Muscle of leg (tissue), 11 donors: ENCODE data around the gene PHF23. TPM values are rescaled to one million over a fixed set of nuclear protein-coding genes. Genes with fewer than 3 reads are reported as not detected.

Source experiments
- DNase-seq: peaks from one replicate; pipeline ENCODE4 v3.0.0; 2013
- H3K27ac ChIP-seq: one replicate; pipeline ENCODE4 v1.5.1; 2013; ENCODE audit warnings: mild to moderate bottlenecking, low read length, control low read depth
- H3K27me3 ChIP-seq: one replicate; pipeline ENCODE4 v1.6.1; 2013; ENCODE audit warnings: low read length; ENCODE audit not compliant: control insufficient read depth, insufficient read depth
- H3K36me3 ChIP-seq: one replicate; pipeline ENCODE4 v1.6.1; 2013; ENCODE audit warnings: low read length; ENCODE audit not compliant: control insufficient read depth, insufficient read depth
- H3K4me1 ChIP-seq: one replicate; pipeline ENCODE4 v1.6.1; 2013; ENCODE audit warnings: low read length; ENCODE audit not compliant: control insufficient read depth, insufficient read depth
- H3K4me3 ChIP-seq: one replicate; pipeline ENCODE4 v1.5.1; 2013; ENCODE audit warnings: low read length, control low read depth
- H3K9me3 ChIP-seq: replicated peaks from 2 replicates; pipeline ENCODE4 v1.6.1; 2013; ENCODE audit warnings: low read depth, low read length; ENCODE audit not compliant: control insufficient read depth
- WGBS: methylation state at CpG from one replicate; pipeline ENCODE4 v1.1.5; 2013; ENCODE audit warnings: missing lambda C conversion rate; ENCODE audit not compliant: insufficient coverage; 5-methylcytosine and 5-hydroxymethylcytosine counted together
- polyA plus RNA-seq, 8 donors: library from polyadenylated mRNA; unstranded; fragments of 120-200 nt; gene quantifications; one replicate each; pipeline versions ENCODE4 v1.2.1 to v1.2.3, GENCODE V29; 2013; ENCODE audit warnings: inconsistent platforms in 1 of 8, low replicate concordance in 1 of 8; ENCODE audit not compliant: insufficient read length in 8 of 8, insufficient read depth in 1 of 8
- total RNA-seq: library from RNA; stranded (reverse); fragments of 120-200 nt; gene quantifications from one replicate; pipeline ENCODE4 v1.2.4, GENCODE V29; 2013

Gene PHF23
- total and polyA plus RNA-seq, 9 donors = 29.1 to 47.8 (median 39.7) TPM

DNA sequence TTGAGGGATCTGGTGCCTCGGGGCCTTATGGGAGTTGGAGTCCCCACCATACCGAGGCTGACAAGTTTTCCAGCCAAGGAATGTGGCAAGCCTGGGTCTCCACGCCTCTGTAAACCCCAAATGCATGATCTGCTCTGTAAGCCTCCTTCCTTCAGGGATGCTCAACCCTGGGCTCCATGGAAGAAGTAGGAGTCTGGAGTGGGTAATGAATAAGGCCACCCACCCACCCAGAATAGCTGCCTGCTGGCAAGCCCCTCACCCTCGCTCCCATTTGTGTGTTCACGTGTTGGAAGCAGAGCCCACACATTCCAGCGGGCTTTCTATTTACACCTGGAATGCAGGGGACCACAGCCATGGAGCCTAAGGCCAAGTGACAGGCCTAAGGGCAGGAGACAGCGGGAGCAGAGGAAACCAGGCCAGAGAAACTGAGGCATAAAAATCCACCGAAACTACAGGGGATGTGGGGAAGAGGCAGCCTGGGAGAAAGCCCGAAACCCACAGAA is 24.1 kb downstream of the PHF23 start:
- no peak for DNase-seq
- H3K4me3 ChIP-seq = peak overlapping the region; percentile 62
- H3K9me3 ChIP-seq = no peaks in the 10 kb centered on the region
- H3K4me1 ChIP-seq = peaks cover 62% of the 10 kb centered on the region
- H3K27ac ChIP-seq = peak overlapping the region; percentile 96
- H3K36me3 ChIP-seq = no peaks in the 10 kb centered on the region
- WGBS = 4% methylated on average over 4 of the region's 9 CpGs
- H3K27me3 ChIP-seq = peaks cover 7% of the 10 kb centered on the region

DNA sequence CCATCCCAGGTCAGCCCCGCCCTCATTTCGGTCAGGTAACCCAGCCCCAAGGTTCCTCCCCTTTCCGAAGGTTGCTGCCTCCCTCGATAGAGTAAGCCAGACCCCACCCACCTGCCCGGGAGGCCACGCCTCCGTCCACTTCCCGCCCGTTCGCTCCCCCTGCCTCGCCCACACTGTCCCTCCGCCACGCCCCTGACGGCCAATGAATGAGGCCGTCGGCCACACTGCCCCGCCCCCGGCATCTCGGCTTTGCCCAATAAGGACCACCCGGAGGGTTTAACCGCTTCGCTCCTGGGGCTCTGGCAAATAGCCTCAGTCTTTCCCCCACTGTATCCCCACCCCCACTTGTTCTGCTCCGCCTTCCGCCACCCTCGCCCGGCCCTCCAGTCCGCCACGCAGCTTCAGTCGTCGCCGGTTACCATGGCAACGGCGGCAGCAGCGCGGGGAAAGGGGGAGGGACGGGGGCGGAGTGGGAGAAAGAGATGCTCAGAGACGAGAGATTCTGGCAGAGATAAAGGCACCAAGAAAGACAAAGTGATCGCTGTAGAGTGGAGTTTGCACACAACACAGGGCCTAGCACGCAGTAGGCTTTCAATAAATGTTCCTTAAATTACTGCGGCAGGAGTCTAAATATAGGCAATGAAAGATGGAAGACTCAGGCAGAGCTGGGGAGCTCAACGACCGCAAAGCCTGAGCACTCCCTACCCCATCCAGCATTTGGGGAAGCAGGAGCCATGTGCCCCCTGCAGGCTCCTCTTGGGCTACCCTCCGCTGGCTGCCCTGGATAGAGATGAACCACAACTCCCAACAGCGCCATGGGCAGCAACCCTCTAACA is 24.7 kb downstream of the PHF23 start:
- no peaks in the 10 kb centered on the region for H3K9me3 ChIP-seq
- H3K27ac ChIP-seq = peak overlapping the region; percentile 96
- peak overlapping the region; percentile 62 for H3K4me3 ChIP-seq
- WGBS = under 1% methylated on average over 37 of the region's 45 CpGs
- no peaks in the 10 kb centered on the region for H3K36me3 ChIP-seq
- peaks cover 7% of the 10 kb centered on the region for H3K27me3 ChIP-seq
- H3K4me1 ChIP-seq = peaks cover 61% of the 10 kb centered on the region
- DNase-seq = peak; percentile 99

DNA sequence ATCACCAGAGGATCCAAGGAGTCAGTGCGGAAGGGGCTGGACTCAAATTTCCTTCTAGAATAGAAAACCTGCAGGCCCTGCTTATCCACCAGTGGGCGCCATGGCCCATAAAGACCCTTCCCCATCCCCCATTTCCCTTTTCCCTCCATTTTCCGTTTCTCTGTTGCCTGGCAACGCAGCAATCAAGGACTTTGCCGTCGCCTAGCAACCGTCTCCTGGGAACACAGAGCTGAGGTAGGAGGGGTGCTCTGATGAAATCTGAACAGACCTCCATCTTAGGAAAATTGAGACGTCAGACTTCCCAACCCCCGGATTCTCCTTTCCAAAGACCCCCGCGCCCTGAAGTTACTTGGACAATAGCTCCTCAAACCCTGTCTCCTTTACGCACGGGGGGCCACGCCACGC is 25.4 kb downstream of the PHF23 start:
- peaks cover 7% of the 10 kb centered on the region for H3K27me3 ChIP-seq
- peak; percentile 96 for DNase-seq
- peak overlapping the region; percentile 96 for H3K27ac ChIP-seq
- peaks cover 55% of the 10 kb centered on the region for H3K4me1 ChIP-seq
- H3K9me3 ChIP-seq = no peaks in the 10 kb centered on the region
- H3K4me3 ChIP-seq = peak overlapping the region; percentile 62
- WGBS = 2% methylated on average over 9 of the region's 15 CpGs
- no peaks in the 10 kb centered on the region for H3K36me3 ChIP-seq

DNA sequence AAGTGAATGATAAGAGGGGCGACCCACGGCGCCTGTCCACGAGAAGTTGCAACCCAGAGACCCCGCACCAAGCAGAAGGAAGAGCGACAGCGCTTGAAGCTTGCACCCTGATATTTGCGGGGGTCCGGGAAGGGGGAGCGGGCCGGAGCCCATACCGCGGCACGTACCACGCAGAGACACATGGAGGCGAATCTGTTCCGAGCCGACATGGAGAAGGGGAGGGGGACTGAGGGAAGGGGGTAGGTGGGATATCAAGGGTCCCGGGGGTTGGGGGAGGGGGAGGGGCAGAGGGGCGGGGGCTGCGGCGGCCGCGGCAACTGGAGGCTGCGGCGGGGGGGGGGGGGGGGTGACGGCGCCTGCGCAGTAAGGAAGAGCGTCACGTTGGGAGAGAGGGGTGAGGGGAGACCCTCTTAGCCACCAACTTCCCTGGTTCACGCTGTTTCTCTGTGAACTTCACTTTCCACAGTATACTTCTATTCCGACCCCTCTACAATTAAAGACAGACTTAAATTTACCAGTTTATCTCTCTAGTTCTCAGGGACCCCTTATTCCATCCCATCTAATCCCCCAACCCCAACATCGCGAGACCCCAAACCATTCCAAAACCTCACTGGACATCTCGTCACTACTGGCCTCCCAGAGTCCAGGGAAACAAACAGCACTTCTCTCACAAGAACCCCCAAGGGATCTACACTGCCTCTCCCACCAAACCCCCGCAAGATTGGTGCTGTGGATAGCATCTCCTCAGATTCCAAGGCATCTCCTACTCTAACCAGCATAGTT is 27.6 kb downstream of the PHF23 start:
- Histone ChIP-seq H3K9me3 (no peaks in the 10 kb centered on the region), H3K4me3 (no peak overlapping the region), H3K27me3 (peaks cover 7% of the 10 kb centered on the region), H3K36me3 (no peaks in the 10 kb centered on the region), H3K27ac (no peak overlapping the region), H3K4me1 (peaks cover 58% of the 10 kb centered on the region)
- 13% methylated on average over 12 of the region's 37 CpGs for WGBS
- DNase-seq = no peak

DNA sequence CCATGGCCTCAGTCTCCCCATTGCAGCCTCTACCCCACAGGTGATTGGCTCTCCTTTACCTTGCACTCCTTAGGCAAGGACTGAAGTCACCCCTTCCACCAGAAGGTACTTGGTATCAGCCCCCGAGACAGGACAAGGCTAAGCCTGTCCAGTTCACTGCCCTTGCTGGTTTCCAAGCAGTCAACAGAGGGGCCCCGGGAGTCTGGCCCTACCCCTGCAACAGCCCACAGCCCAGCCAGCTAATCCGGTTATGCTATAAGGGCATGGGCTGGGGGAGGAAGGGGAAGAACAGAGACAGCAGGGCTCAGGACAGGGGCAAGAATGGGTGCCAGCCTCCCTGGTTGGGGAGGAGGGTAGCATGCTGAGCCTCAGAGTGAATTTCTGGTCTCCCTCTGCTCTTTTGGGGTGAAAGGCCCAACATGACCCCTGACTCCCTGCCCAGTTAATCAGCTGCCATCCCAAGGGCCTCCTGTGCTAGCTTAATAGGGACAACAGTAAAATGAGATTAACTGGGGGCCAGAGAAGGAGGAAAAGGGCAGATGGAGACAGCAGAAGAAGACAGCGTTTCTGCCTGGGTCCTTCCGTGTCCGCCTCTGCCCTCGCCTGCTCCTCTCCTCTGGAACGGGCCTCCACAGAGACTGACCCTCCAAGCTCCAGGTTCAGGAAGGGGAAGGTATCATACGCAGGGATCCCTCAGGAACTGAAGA is 30.4 kb downstream of the PHF23 start:
- DNase-seq = no peak
- Histone ChIP-seq H3K4me1 (peaks cover 53% of the 10 kb centered on the region), H3K9me3 (no peaks in the 10 kb centered on the region), H3K27ac (no peak overlapping the region), H3K4me3 (no peak overlapping the region), H3K36me3 (no peaks in the 10 kb centered on the region), H3K27me3 (peaks cover 7% of the 10 kb centered on the region)
- 64% methylated on average over 6 of the region's 9 CpGs for WGBS

DNA sequence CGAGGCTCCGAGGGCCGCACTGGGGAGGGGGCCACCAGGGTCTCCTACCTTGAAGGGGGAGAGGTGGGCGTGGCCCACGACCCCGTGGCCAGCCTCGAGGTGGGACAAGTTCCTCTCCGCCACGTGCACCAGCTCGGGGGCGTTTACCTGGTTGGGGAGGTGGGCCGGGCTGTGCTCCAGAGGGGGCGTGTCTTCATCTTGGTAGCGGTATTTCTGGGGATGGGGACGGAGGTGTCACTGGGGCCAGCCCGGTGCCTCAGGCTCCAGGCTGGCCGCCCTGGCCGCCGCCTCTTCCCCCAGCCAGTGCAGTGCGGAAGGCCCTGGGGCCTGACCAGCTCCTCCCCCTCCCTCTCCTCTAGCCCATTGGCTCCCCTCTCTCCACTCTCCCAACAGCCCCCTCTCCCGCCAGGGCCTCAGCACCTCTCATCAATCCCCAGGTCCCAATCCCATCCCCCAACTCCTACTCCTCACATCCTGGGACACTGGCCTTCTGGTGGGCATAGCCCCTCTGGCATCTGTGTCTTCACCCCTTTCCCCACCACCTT is 31.2 kb downstream of the PHF23 start:
- DNase-seq = no peak
- peaks cover 7% of the 10 kb centered on the region for H3K27me3 ChIP-seq
- H3K27ac ChIP-seq = peak overlapping the region; percentile 76
- H3K9me3 ChIP-seq = no peaks in the 10 kb centered on the region
- H3K36me3 ChIP-seq = peaks cover 7% of the 10 kb centered on the region
- WGBS = 34% methylated on average over 11 of the region's 21 CpGs
- H3K4me1 ChIP-seq = peaks cover 46% of the 10 kb centered on the region
- H3K4me3 ChIP-seq = no peak overlapping the region

DNA sequence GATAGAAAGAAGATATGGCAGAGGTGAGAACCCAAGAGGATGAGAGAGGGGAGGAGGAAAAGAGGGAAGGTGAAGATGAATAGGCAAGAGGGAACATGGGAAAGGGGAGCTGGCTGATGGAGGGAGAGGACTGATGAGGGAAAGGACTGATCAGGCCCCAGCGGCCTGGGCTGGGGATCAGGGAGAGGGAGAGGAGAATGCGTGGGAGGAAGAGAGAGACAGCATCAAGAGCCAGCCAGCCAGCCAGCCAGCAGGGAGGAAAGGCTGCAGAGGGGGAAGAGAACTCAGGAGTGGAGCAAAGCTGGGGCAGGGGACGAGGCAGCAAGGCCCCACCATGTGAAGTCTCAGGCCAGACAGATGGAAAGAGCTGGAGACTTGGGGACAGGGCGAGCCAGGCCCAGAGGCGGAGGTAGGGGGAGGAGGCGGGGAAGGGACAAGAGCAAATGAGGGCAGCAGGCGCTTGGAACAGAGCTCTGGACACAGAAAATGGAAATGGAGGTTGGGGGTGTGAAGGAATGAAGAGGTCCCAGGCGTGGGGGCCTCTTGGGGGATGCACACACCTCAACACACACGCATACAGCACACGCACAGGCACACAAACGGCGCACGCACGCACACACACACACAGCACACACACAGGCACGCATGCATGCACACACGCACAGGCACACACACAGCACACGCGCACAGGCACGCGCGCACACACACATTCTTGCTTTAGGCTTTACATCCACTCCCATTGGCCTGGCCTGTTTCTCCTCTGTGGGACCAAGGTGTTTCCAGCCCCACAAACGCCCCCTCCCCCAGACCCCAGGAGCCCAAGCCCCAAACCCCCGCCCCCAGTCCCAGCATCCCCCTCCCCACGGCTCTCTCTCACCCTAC is 31.9 kb downstream of the PHF23 start:
- 41% methylated on average over 15 of the region's 24 CpGs for whole genome bisulfite sequencing
- peaks cover 46% of the 10 kb centered on the region for H3K4me1 ChIP-seq
- H3K27me3 ChIP-seq = peaks cover 5% of the 10 kb centered on the region
- H3K4me3 ChIP-seq = no peak overlapping the region
- no peaks in the 10 kb centered on the region for H3K9me3 ChIP-seq
- peaks cover 14% of the 10 kb centered on the region for H3K36me3 ChIP-seq
- peak overlapping the region; percentile 76 for H3K27ac ChIP-seq
- DNase-seq = peak; percentile 82

DNA sequence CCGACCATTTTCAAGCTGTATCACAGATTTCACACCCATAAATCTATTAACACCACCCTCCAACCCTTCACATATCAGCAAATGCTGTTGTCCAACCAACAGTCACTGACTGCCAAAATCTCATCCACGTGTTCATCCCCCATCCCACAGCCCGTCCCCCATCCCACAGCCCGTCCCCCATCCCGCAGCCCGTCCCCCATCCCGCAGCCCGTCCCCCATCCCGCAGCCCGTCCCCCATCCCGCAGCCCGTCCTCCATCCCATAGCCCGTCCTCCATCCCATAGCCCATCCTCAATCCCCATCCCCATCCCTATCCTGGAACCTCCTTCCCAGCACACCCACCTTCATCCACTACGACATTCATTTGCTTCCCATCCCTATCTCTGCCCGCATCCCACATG is 33.7 kb downstream of the PHF23 start:
- Histone ChIP-seq H3K27me3 (no peaks in the 10 kb centered on the region), H3K27ac (peak overlapping the region; percentile 89)
- 18% methylated on average over 15 of the region's 15 CpGs for WGBS

DNA sequence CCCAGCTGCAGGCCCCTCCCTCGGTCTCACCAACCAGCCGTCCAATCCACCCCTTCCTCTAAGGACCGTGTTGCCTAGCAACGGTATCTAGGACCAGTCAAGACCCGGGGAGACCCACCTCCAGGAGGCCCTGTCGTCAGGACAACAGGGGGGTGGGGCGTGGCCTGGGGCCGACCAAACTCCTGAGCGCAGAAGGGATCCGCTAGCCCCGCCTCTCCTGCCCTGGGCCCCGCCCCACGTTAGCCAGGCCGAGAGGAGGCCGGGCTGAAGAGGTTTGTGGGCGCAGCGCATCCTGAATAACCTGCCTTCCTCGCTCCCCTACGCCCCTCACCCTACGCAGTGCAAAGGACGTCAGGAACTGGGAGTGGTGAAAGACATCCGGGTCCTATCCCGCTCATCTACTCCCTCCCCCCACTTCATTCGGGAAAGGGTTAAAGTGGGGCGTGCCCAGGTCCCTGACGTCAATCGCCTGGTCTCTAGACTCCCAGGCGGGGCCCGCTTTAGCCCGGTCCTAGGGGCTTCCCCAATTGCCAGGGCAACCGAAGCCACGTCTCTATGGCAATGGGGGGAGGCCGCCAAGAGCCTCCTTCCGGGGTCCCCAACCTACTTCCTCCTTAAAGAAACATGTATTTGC is 34.3 kb downstream of the PHF23 start:
- peak overlapping the region; percentile 60 for H3K4me3 ChIP-seq
- H3K27me3 ChIP-seq = no peaks in the 10 kb centered on the region
- peak overlapping the region; percentile 89 for H3K27ac ChIP-seq
- H3K9me3 ChIP-seq = no peaks in the 10 kb centered on the region
- peaks cover 41% of the 10 kb centered on the region for H3K4me1 ChIP-seq
- peak; percentile 96 for DNase-seq
- peaks cover 18% of the 10 kb centered on the region for H3K36me3 ChIP-seq
- under 1% methylated on average over 28 of the region's 34 CpGs for WGBS

More for the DNA sequence above, 33.7 kb downstream of the PHF23 start:
- peak overlapping the region; percentile 60 for H3K4me3 ChIP-seq
- no peak for DNase-seq
- H3K9me3 ChIP-seq = no peaks in the 10 kb centered on the region
- peaks cover 18% of the 10 kb centered on the region for H3K36me3 ChIP-seq
- H3K4me1 ChIP-seq = peaks cover 41% of the 10 kb centered on the region
